ENCODE data around the gene CHRDL2. TPM values are rescaled to one million over a fixed set of nuclear protein-coding genes. Genes with fewer than 3 reads are reported as not detected.

Gene CHRDL2
- total and polyA plus RNA-seq, 7 experiments from 2014 or later, result not detected

DNA sequence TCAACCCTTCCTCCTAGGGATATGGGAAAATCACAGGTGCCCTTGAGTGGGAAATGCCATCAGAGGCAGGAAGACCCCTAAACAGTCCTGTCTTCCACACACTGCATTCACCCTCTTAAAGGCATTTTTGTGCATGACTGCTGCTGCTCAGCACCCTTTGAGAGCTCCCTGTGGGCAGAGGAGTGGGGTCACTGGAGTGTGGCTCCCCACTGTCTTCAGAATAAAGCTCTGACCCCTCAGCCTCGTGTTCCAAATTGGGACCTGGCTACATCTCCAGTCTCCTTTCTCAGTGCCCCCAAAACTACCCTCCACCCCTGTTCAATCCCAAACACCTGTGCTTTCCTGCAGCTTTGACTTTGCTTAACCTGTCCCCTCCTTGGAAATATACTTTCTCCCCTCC is 46.6 kb downstream of the CHRDL2 start:
- Mint-ChIP-seq H3K27me3 (peaks cover 16 to 37% (median 33%) of the 10 kb centered on the region in 5 donors), H3K36me3 (no peaks in the 10 kb centered on the region), H3K27ac (no peak overlapping the region), H3K4me3 (no peak overlapping the region), H3K4me1 (peaks cover 0 to 6% (median 0%) of the 10 kb centered on the region in 7 donors), H3K9me3 (peaks cover 0 to 2% (median 0%) of the 10 kb centered on the region in 11 donors)
- Histone ChIP-seq H3K36me3 (ENCODE audit: control insufficient read depth in 2 of 3, insufficient read depth in 3 of 3, low read length in 3 of 3) (no peaks in the 10 kb centered on the region), H3K9me3 (ENCODE audit: control insufficient read depth in 2 of 3, low read length in 3 of 3) (no peaks in the 10 kb centered on the region), H3K4me1 (ENCODE audit: control insufficient read depth in 2 of 2, insufficient read depth in 2 of 2, low read length in 2 of 2) (no peaks in the 10 kb centered on the region), H3K4me3 (ENCODE audit: low read length) (no peak overlapping the region), H3K27me3 (ENCODE audit: control insufficient read depth in 2 of 2, insufficient read depth in 2 of 2, low read length in 2 of 2) (peaks cover 0 to 11% of the 10 kb centered on the region in 2 donors), H3K27ac (ENCODE audit: low read depth, low read length) (no peak overlapping the region)
- ATAC-seq, result no peak
- no peak for DNase-seq
- intact Hi-C loops (cut with micrococcal nuclease), result no loop called here
- ChIA-PET CTCF (interaction anchor here (1.3 kb wide), 1 partner anchor 15 kb away, joined by 5 read pairs; no protein-coding TSS in a partner anchor), POLR2A (no interaction called here)

DNA sequence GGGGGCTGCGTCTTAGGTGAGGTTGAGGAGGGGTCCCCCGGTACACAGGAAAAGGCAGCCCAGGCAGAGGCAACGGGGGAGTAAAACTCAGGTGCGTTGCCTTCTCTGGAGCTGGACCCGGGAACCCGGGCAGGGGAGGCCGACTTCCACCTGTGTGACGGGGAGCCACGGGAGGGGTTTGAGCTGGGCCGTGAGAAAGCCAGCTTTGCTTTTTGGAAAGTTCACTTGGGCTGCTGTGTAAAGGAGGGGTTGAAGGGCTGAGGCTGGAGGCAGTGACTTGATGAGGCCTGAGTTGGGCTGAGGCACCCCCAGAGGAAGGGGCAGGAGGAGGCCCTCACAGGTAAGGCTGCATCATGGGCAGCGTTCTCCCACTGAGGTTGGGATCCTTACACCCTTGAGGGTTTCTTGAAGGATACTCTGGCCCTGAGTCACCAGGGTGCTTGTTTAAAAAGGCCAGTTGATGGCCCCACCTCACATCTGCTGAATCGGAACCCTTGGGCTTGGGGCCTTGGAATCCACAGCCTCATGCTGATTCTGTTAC is 47.2 kb downstream of the CHRDL2 start:
- no peak overlapping the region for H3K27ac Mint-ChIP-seq
- no peak overlapping the region for H3K27ac ChIP-seq (ENCODE audit: low read depth, low read length)
- peak overlapping the region in 5 of 10 donors; percentile 18 to 53 (median 35) for H3K4me3 Mint-ChIP-seq
- H3K36me3 Mint-ChIP-seq, result no peaks in the 10 kb centered on the region
- peaks cover 0 to 2% (median 0%) of the 10 kb centered on the region in 11 donors for H3K9me3 Mint-ChIP-seq
- no peaks in the 10 kb centered on the region for H3K36me3 ChIP-seq (ENCODE audit: control insufficient read depth in 2 of 3, insufficient read depth in 3 of 3, low read length in 3 of 3)
- H3K27me3 ChIP-seq (ENCODE audit: control insufficient read depth in 2 of 2, insufficient read depth in 2 of 2, low read length in 2 of 2), result peaks cover 0 to 11% of the 10 kb centered on the region in 2 donors
- ATAC-seq (no peak), DNase-seq (no peak)
- CTCF ChIA-PET, result no interaction called here
- intact Hi-C loops (cut with micrococcal nuclease), result no loop called here
- H3K4me1 Mint-ChIP-seq, result peaks cover 0 to 6% (median 0%) of the 10 kb centered on the region in 7 donors
- H3K4me3 ChIP-seq (ENCODE audit: low read length), result no peak overlapping the region
- H3K9me3 ChIP-seq (ENCODE audit: control insufficient read depth in 2 of 3, low read length in 3 of 3), result no peaks in the 10 kb centered on the region
- H3K4me1 ChIP-seq (ENCODE audit: control insufficient read depth in 2 of 2, insufficient read depth in 2 of 2, low read length in 2 of 2), result no peaks in the 10 kb centered on the region
- H3K27me3 Mint-ChIP-seq, result peaks cover 16 to 37% (median 33%) of the 10 kb centered on the region in 5 donors
- POLR2A ChIA-PET, result no interaction called here

DNA sequence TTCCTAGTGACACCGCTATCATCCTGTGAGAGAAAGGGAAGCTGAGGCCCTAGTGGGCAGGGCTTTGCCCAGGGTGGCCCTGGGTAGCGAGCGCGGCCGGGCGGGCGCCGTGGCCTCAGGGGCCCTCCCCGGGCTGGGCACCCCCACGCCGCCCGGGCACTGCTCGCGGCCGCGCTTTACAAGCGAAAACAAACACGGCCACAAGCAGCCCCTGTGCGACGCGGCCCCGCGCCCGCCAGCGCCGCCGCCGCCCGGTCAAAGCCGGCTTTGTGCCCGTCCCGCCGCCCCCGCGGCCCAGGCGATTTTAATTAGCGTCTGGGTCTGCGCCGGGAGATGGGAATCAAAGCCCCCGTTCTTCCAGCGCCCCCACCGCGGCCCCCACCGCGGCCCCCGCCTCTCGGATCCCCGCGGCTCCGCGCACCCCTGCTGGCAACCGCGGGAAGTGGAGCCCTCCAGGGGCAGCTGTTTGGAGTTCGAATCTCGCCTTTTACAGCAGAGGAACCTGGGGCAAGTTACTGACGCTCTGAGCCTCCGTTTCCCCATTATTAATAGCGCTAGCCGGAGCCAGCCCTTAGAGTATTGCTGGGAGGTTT is 47.9 kb downstream of the CHRDL2 start:
- intact Hi-C loops (cut with micrococcal nuclease), result no loop called here
- Histone ChIP-seq H3K9me3 (ENCODE audit: control insufficient read depth in 2 of 3, low read length in 3 of 3) (no peaks in the 10 kb centered on the region), H3K27ac (ENCODE audit: low read depth, low read length) (no peak overlapping the region), H3K4me3 (ENCODE audit: low read length) (no peak overlapping the region), H3K4me1 (ENCODE audit: control insufficient read depth in 2 of 2, insufficient read depth in 2 of 2, low read length in 2 of 2) (no peaks in the 10 kb centered on the region), H3K27me3 (ENCODE audit: control insufficient read depth in 2 of 2, insufficient read depth in 2 of 2, low read length in 2 of 2) (peaks cover 0 to 11% of the 10 kb centered on the region in 2 donors), H3K36me3 (ENCODE audit: control insufficient read depth in 2 of 3, insufficient read depth in 3 of 3, low read length in 3 of 3) (no peaks in the 10 kb centered on the region)
- ChIA-PET POLR2A (no interaction called here), CTCF (no interaction called here)
- no peaks in the 10 kb centered on the region for H3K36me3 Mint-ChIP-seq
- DNase-seq (no peak), ATAC-seq (peak; percentile 23)
- H3K27me3 Mint-ChIP-seq, result peaks cover 16 to 37% (median 33%) of the 10 kb centered on the region in 5 donors
- H3K4me1 Mint-ChIP-seq, result peaks cover 0 to 6% (median 0%) of the 10 kb centered on the region in 7 donors
- H3K27ac Mint-ChIP-seq, result no peak overlapping the region
- peak overlapping the region in 3 of 10 donors; percentile 42 to 53 (median 46) for H3K4me3 Mint-ChIP-seq
- H3K9me3 Mint-ChIP-seq, result peaks cover 0 to 2% (median 0%) of the 10 kb centered on the region in 11 donors

DNA sequence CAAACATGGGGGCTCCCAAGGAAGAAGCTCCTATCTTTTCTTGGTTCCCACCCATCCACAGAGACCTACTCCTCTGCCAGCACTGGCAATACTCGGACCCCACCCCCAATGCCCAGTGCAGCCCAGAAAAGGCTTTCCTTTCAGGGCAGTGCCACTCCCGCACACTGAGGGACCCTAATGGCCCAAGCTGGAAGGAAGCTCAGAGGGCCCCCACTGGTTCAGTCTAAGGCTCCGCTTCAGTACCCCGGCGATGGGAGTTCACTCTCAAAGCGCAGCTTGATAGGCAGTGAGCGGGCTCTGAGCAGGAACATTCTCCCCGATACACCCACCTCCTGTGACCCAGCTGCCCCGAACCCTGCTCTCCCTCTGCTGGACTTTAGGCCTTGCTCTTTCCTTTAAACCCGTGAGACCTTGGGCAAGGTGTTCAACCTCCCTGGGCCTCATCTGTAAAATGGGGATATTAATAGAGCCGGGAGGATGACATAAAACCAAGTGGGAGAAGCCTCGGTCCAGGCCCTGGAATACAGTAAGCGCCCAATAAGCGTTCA is 48.4 kb downstream of the CHRDL2 start:
- DNase-seq, result no peak
- Histone ChIP-seq H3K27ac (ENCODE audit: low read depth, low read length) (no peak overlapping the region), H3K27me3 (ENCODE audit: control insufficient read depth in 2 of 2, insufficient read depth in 2 of 2, low read length in 2 of 2) (peaks cover 0 to 11% of the 10 kb centered on the region in 2 donors), H3K4me3 (ENCODE audit: low read length) (no peak overlapping the region), H3K4me1 (ENCODE audit: control insufficient read depth in 2 of 2, insufficient read depth in 2 of 2, low read length in 2 of 2) (no peaks in the 10 kb centered on the region), H3K9me3 (ENCODE audit: control insufficient read depth in 2 of 3, low read length in 3 of 3) (no peaks in the 10 kb centered on the region), H3K36me3 (ENCODE audit: control insufficient read depth in 2 of 3, insufficient read depth in 3 of 3, low read length in 3 of 3) (no peaks in the 10 kb centered on the region)
- H3K27ac Mint-ChIP-seq, result no peak overlapping the region
- H3K36me3 Mint-ChIP-seq, result no peaks in the 10 kb centered on the region
- H3K27me3 Mint-ChIP-seq, result peaks cover 16 to 37% (median 33%) of the 10 kb centered on the region in 5 donors
- H3K4me1 Mint-ChIP-seq, result peaks cover 0 to 3% (median 0%) of the 10 kb centered on the region in 7 donors
- POLR2A ChIA-PET, result no interaction called here
- H3K9me3 Mint-ChIP-seq, result peaks cover 0 to 2% (median 0%) of the 10 kb centered on the region in 11 donors
- CTCF ChIA-PET, result no interaction called here
- ATAC-seq, result no peak
- intact Hi-C loops (cut with micrococcal nuclease), result no loop called here
- H3K4me3 Mint-ChIP-seq, result peak overlapping the region in 2 of 10 donors; percentile 42 to 46

DNA sequence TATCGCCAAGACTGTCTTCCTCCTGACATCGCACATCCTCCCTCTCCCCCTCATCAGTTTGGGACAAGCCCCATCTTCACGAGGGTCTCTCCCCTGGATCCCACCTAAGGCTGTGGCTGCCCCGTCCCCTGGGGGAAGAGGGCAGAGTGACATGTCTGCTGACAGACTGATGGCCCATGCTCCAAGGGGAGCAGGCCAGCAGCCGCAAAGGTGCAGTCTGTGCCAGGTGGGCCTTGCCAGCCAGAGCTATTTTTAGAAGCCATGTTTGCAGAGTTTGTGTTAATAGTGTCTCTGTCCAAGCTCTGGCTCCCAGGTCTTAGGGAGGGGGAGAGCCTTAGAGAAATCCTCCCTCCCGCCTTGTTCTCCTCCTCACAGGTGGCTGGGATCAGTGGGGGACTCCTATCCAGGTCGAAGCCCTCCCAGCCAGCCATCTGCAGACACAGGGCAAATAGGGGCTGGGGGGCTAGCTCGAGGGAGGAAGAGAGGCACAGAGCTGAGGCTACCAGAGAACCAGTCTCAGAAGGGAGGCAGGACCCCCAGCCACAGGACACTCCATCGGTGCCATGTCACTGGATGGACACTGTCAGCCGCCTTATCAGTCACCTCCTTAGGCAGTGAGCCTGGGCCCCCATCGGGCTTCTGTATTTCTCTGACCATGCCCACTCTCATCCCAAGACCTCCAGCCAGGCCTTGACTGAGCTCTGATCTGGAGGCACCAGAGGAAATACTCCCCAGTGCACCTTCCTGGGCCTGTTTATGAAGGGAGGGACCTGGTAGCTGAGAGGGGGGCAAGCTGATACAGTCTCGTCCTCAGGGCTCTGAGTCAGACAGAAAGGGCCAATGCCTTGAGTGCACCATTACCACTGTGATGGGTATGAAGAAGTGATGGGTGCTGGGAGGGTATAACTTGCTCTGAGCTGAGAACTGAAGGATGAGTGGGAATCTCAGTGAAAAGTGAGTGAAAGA is 49.3 kb downstream of the CHRDL2 start:
- ChIA-PET CTCF (no interaction called here), POLR2A (no interaction called here)
- Histone ChIP-seq H3K4me3 (ENCODE audit: low read length) (no peak overlapping the region), H3K9me3 (ENCODE audit: control insufficient read depth in 2 of 3, low read length in 3 of 3) (no peaks in the 10 kb centered on the region), H3K27me3 (ENCODE audit: control insufficient read depth in 2 of 2, insufficient read depth in 2 of 2, low read length in 2 of 2) (peaks cover 0 to 11% of the 10 kb centered on the region in 2 donors), H3K4me1 (ENCODE audit: control insufficient read depth in 2 of 2, insufficient read depth in 2 of 2, low read length in 2 of 2) (no peaks in the 10 kb centered on the region), H3K27ac (ENCODE audit: low read depth, low read length) (no peak overlapping the region), H3K36me3 (ENCODE audit: control insufficient read depth in 2 of 3, insufficient read depth in 3 of 3, low read length in 3 of 3) (no peaks in the 10 kb centered on the region)
- DNase-seq (no peak), ATAC-seq (no peak)
- Mint-ChIP-seq H3K27ac (peak overlapping the region in 1 of 9 donors; percentile 36), H3K4me1 (peaks cover 0 to 3% (median 0%) of the 10 kb centered on the region in 7 donors), H3K36me3 (no peaks in the 10 kb centered on the region), H3K27me3 (peaks cover 16 to 37% (median 33%) of the 10 kb centered on the region in 5 donors), H3K9me3 (peaks cover 0 to 2% (median 0%) of the 10 kb centered on the region in 11 donors), H3K4me3 (peak overlapping the region in 1 of 10 donors; percentile 9)
- intact Hi-C loops (cut with micrococcal nuclease), result no loop called here

DNA sequence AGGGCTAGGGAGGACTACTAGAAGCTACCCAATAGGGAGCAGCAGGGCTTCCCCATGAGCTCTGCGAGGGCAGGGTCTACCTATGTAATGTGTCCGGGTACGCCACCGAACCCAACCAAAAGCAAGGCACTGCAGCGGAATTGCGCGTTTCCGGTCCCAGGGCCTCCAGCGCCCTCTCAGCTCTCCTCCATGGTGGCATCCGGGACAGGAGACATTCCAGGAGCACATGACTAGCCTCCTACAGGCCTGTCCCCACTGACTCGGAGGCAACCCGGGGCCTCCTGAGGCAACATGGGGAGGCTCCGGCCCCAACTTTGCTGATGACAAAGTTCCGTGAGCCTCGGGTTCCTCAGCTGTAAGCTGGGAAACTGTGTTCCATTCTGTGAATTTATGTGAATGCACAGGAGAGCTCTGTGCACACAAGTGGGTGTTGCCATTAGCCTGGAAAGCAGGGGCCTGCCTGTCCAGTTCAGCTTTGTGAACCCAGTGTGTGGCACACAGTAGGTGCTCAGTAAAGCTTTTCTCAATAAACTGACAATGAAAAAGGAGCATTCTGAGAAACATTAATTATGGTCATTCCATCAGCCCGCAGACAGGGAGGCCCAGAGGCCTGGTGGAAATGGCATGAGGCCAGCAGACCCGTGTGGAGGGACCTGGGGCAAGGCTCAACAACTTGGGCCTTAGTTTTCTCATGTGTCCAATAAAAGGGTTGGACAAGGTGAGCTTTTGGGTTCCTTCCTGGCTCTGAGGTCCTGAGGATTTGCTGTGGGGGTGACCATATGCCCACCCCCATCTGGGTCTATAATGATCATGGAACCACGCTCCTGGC is 50.3 kb downstream of the CHRDL2 start:
- ATAC-seq (no peak), DNase-seq (peak in 1 of 9 donors; percentile 14)
- peaks cover 16 to 37% (median 33%) of the 10 kb centered on the region in 5 donors for H3K27me3 Mint-ChIP-seq

More for the DNA sequence above, 50.3 kb downstream of the CHRDL2 start:
- H3K4me3 Mint-ChIP-seq, result no peak overlapping the region
- intact Hi-C loops (cut with micrococcal nuclease), result no loop called here
- no peak overlapping the region for H3K27ac Mint-ChIP-seq
- no peaks in the 10 kb centered on the region for H3K9me3 Mint-ChIP-seq
- no peaks in the 10 kb centered on the region for H3K9me3 ChIP-seq (ENCODE audit: control insufficient read depth in 2 of 3, low read length in 3 of 3)
- no peaks in the 10 kb centered on the region for H3K36me3 Mint-ChIP-seq
- ChIA-PET POLR2A (interaction anchor here (0.5 kb wide), 1 partner anchor 747 kb away, joined by 3 read pairs; no protein-coding TSS in a partner anchor), CTCF (no interaction called here)
- H3K36me3 ChIP-seq (ENCODE audit: control insufficient read depth in 2 of 3, insufficient read depth in 3 of 3, low read length in 3 of 3), result no peaks in the 10 kb centered on the region
- H3K4me3 ChIP-seq (ENCODE audit: low read length), result no peak overlapping the region
- peaks cover 0 to 11% of the 10 kb centered on the region in 2 donors for H3K27me3 ChIP-seq (ENCODE audit: control insufficient read depth in 2 of 2, insufficient read depth in 2 of 2, low read length in 2 of 2)
- no peaks in the 10 kb centered on the region for H3K4me1 ChIP-seq (ENCODE audit: control insufficient read depth in 2 of 2, insufficient read depth in 2 of 2, low read length in 2 of 2)
- no peak overlapping the region for H3K27ac ChIP-seq (ENCODE audit: low read depth, low read length)
- peaks cover 0 to 3% (median 0%) of the 10 kb centered on the region in 7 donors for H3K4me1 Mint-ChIP-seq
